ENCODE data around the gene LRRC49.

LRRC49 gene

GRCh38 chr15:71054286-71054952 is 161.8 kb downstream of the LRRC49 start:
- no peak for DNase-seq

- peak; percentile 55 for DNase-seq
These were observed 162.8 kb downstream of the LRRC49 start for GRCh38 chr15:71055461-71055860.

DNA sequence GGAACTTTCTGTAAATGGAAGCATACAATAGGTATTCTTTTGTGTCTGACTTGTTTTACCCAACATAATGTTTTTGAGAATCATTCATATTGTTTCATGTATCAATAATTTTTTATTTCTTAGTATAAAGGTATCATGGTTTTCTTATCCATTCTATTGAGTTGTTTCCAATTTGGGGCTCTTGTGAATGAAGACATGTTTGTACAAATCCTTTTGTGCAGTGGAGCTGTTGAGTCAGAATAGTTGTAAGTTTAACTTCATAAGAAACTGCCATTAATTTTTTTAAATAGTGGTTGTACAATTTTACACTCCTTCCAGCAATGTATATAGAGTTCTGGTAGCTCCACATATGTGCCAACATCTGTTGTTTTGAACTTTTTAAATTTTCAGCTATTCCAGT is 163.5 kb downstream of the LRRC49 start:
- no peak for DNase-seq

GRCh38 chr15:71057143-71057542 is 164.5 kb downstream of the LRRC49 start:
- no peak for DNase-seq

DNA sequence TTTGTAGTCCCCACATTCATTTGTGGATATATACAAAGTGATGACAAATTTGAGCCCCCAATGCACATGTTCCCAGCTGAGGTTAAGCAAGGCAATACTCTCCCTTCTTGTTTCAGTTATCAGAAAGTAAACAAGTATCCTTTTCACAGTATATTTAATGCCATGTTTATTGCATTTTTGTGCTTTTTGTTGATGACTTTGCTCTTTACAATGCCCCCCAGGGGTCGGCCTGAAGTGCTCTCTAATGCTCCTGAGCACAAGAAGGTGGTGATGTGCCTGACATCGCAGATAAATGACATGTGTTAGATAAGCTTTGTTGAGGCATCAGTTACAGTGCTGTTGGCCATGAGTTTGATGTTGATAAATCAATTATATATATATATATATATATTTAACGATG is 165.0 kb downstream of the LRRC49 start:
- no peak for DNase-seq

DNA sequence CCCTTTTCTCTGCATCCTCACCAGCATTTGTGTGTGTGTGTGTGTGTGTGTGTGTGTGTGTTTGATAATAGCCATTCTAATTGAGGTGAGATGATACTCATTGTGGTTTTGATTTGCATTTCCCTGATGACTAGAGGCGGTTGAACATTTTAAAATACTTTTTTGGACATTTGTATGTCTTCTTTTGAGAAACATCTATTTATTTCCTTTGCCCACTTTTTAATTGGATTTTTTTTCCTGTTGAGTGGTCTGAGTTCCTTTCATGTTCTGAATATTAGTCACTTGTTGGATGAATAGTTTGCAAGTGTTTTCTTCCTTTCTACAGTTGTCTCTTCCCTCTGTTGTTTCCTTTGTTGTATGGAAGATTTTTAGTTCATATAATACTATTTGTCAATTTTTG is 168.4 kb downstream of the LRRC49 start:
- DNase-seq: peak; percentile 35

DNA sequence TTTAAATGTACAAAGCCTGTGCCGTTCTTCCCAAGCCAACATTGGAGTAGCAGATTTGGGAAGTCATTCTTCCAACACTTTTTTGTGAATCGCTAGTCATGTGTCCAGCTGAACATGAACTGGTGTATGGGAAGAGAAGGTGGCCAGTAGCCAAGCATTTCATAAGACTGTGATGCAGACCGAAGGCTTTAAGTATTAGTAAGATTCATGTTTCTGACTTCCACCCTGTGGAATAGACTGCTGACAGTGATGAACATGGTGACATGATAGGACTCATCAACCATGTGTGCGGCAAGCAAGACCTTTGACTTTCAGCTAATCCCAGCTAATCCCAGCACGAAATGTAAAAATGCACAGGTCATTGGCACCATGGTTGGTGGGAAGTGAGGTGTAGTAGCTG is 174.4 kb downstream of the LRRC49 start:
- peak; percentile 40 for DNase-seq

GRCh38 chr15:71069693-71070092 is 177.1 kb downstream of the LRRC49 start:
- no peak for DNase-seq

DNA sequence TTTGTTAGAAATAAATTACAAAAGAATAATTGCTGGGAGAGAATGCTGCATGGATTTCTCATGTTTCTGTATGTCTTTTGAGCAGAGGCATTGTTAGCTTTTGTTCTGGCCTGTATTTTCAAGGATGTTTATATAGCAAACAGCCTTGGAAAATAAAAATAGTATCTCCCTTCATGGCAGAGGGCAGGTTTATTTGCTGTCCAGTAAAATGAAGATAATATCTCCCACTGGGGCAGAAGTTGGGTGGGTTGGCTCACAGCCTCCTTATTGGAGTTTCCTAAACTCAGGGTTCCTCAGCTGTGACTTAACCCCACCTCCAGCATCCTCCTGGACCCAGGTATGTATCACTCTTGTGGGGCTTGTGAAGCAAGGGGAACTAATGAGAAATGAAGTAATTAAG is 178.9 kb downstream of the LRRC49 start:
- DNase-seq: no peak

DNA sequence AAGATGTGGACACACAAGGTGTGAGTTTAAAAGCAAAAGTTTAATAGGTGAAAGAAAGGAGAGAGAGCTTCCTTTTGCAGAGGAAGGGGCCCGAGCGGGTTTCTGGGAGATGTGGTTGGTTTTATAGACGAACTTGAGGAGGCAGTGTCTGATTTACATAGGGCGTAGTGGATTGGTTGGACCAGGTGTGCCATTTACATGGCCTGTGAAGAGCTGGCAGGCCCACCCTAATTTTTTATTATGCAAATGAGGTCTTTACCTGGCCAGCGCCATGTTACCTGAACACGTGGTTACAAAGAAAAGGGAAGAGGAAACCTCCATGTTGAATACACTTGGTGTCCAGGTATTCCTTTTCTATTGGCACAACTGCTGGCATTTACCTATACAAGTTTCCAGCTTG is 179.8 kb downstream of the LRRC49 start:
- DNase-seq: no peak

- no peak for DNase-seq
These were observed 186.0 kb downstream of the LRRC49 start for GRCh38 chr15:71078506-71079207.

DNA sequence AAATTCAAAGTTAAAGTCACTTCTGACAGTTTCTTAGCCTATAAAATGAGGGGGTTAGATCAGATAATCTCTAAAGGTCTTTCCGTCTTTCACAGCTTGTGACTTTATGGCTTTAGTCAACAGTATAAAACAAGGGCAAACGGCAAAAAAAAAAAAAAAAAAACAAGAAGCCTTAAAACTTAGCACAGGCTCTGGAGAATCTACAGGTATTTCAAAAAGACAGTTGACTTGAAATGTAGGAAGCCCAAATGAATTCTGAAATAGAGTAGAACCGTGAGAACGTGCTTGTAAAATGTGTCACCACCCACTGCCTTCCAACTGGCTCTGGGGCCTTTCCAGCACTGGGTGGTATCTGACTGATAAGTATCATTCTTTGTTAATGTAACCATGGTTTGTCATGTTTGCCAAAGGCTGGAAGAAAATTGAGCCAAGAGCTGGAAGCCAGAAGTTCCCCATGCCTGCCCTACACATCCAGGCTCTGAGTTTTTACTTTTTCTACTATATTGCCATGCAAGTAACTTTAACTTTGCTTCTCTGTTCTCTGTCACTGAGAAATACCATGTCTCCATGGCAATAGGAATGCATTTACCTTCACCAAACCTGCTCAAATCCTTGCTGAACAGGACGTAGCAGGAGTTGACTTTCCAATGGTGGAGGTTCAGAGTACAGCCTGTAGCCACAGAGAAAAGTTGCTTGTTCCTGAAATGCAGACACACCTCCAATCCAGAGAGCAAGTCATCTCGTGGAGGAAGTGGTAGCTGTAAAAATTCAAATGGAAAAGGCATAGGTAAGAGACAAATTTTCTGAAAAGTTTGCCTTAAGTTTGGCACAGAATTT is 186.8 kb downstream of the LRRC49 start:
- DNase-seq: peak; percentile 69

- DNase-seq: no peak
These were observed 187.5 kb downstream of the LRRC49 start for GRCh38 chr15:71080166-71080565.

- peak; percentile 55 for DNase-seq
These were observed 188.1 kb downstream of the LRRC49 start for GRCh38 chr15:71080705-71081104.

DNA sequence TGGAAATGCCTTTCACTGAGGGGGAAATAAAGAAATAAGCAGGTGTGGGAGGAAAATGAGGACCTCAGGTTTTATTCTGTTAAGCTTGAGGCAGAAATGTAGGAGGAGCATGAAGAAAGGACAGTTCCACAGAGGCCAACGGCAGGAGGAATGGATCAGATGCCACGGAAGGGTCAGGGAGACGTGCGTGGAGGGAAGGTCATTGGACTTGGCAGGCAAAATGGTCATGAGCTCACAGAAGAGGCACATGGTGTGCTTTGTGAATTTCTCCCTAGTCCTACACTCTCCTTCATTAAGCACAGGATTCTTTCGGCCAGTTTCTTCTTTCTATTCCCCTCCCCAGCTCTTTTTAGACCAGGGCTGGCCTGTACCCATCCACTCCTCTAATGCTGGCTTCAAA is 190.2 kb downstream of the LRRC49 start:
- DNase-seq: no peak

DNA sequence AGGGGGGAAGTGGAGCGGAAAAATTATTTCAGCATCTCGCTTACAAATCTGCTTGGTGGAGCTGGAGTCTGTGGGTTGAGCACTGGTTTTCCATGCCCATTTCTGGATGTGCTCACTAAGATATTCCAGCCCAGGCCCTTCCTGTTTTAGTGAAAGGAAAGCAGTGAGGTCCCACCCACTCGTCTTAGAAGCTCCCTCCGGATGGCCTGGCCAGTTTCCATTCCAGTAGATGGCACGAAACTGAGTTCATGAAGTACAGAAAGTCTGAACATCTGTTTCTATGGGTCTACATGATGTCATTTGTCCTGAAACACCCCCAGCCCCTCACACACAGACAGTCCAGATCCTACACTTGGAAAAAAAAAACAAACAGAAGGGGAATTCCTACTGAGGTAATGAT is 190.7 kb downstream of the LRRC49 start:
- peak; percentile 52 for DNase-seq

GRCh38 chr15:71084264-71084663 is 191.6 kb downstream of the LRRC49 start:
- DNase-seq: no peak

DNA sequence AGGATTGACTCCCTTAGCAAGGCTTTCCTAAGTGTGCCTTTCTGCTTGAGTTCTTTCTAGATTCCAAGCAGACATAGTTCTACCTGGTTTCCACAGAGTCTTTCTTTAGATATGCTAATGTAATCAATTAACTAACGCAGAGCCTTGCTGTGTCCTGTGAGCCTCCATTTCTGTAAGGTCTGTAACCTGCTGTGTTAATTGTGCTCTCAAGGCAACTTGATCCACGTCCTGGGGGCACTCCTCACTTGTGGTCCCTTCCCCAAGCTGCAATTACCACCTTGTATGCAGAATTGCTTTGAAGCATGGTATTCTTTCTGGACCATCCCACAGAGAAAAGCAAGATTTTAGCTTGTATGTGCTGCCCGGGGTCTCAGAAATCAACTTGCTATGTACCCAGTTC is 193.2 kb downstream of the LRRC49 start:
- no peak for DNase-seq

- no peak for DNase-seq
These were observed 195.5 kb downstream of the LRRC49 start for GRCh38 chr15:71088155-71088554.

GRCh38 chr15:71088683-71089082 is 196.1 kb downstream of the LRRC49 start:
- no peak for DNase-seq

DNA sequence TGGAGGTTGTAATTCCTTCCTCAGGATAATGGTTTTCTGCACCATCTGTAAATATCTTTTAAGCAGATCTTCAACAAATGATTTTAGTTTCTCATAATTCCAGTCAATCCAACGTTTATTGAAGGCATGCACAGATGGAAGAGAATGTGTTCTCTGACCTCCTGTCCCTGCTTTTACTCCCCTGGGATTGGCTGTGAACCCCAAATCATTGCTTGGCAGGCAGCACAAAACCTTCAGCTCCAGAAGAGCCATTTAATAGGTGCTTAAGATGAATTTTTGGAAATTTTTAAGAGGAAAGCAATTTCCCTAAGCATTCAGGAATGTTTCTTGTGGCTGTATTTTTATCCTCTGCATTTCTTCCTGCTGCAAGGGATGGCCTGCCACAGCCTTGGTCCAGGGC is 197.2 kb downstream of the LRRC49 start:
- DNase-seq: no peak

DNA sequence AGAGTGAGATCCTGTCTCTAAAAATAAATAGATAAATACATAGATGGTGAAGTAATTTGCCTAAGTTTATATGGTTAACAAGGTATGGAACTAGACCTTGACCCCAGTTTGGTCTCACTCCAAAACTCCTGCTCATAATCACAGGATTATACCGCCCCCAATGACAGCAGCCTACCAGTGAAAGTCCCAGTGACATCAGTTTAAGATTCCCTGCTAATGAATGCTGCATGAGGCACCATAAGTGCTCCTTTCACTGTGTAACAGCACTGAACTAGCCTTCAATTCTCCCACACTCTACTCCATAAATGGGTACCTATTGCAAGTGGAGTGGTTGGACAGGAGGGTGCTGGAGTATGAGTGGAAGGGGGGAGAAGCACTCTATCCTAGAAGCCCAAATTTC is 199.0 kb downstream of the LRRC49 start:
- DNase-seq: no peak

DNA sequence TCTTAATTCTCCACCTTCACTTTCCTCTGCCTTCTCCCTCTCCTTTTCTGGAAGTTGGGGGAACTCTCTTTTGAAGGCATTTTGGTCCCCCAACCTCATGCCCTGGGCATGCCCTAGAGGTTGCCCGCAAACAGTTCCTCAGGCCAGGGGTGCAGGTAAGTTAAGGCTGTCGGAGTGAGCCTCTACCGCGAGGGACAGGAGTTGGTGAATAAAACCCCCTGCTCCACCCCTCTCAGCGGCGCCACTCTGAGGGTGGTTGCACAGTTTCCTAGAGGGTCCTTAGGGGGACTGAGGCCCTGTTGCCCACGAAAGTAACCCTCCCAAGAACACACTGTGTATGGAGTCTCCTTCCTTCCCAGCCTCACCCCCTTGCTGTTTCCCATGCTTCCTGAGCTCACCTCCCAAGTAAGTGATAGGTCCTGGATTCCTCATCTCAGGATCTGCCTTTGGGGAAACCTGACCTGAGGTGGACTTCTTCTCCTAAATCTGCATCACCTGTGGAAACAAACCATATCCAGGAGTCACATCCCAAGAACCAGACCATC is 199.5 kb downstream of the LRRC49 start:
- no peak for DNase-seq

Data from fibroblast of skin of scalp (primary cell).